Body of pancreas (tissue), 4 donors: ENCODE measurements around the gene TIMM17A. TPM values are rescaled to one million over a fixed set of nuclear protein-coding genes. Genes with fewer than 3 reads are reported as not detected.

ENCODE experiments used
- ATAC-seq: fragments of 150-250 bp; one replicate; pipeline ENCODE4 v1.9.1; 2016
- DNase-seq, 4 donors: peaks; one replicate each; pipeline ENCODE4 v3.0.0-alpha.2; 2019
- H3K27ac ChIP-seq, 4 donors: fragments of 200-600 bp; sonication (generic); 1 replicate in 3 of 4; 2 replicates in 1 of 4; pipeline versions ENCODE4 v1.5.1 to v1.6.1; 2016 to 2019; ENCODE audit warnings: mild to moderate bottlenecking in 1 of 4, mixed read lengths in 1 of 4, moderate library complexity in 1 of 4
- H3K27me3 ChIP-seq, 2 donors: fragments of 200-600 bp; sonication (generic); one replicate each; pipeline ENCODE4 v1.6.0; 2016; ENCODE audit warnings: mild to moderate bottlenecking in 1 of 2
- H3K36me3 ChIP-seq, 2 donors: fragments of 200-600 bp; sonication (generic); replicated peaks in 1 of 2; 2 replicates each; pipeline ENCODE4 v1.5.1; 2016; ENCODE audit warnings: low read depth in 2 of 2; ENCODE audit not compliant: insufficient read depth in 1 of 2
- H3K4me1 ChIP-seq: fragments of 200-600 bp; sonication (generic); one replicate; pipeline ENCODE4 v1.6.0; 2016
- H3K4me3 ChIP-seq, 2 donors: fragments of 200-600 bp; sonication (generic); 1 replicate in 1 of 2; 2 replicates in 1 of 2; pipeline ENCODE4 v1.5.1; 2016 to 2019
- H3K9me3 ChIP-seq, 3 donors: fragments of 200-600 bp; sonication (generic); 1 replicate in 2 of 3; 2 replicates in 1 of 3; pipeline ENCODE4 v1.5.1; 2016
- CTCF ChIP-seq, 7 experiments: fragments of 450-650 bp in 4 of 7; fragments of 200-600 bp in 3 of 7; sonication (generic) in 3 of 7; IDR thresholded peaks; one replicate each; pipeline ENCODE4 v1.5.1; 2016 to 2019; ENCODE audit warnings: antibody characterized with exemption in 7 of 7
- POLR2A ChIP-seq, 3 donors: fragments of 450-650 bp; IDR thresholded peaks; one replicate each; pipeline ENCODE4 v1.6.1; 2016; ENCODE audit warnings: antibody characterized with exemption in 3 of 3, mild to moderate bottlenecking in 2 of 3
- WGBS, 2 donors: methylation state at CpG; one replicate each; pipeline ENCODE4 v1.1.5; 2017; 5-methylcytosine and 5-hydroxymethylcytosine counted together
- intact Hi-C: fragments of 100-400 bp; cut with DNase I; formaldehyde crosslinking; loops from one replicate; pipeline ENCODE4 v1.15.1; 2023
- total RNA-seq, 2 donors: library from RNA; depleted of rRNA; stranded (reverse); fragments of >200 nt; gene quantifications; one replicate each; pipeline ENCODE4 v1.1.0, GENCODE V29; 2016

The TIMM17A gene
- total RNA-seq, 2 donors from 2014 or later: 20.2 to 25.4 TPM

GRCh38 chr1:201964261-201964660 lies 9.0 kb downstream of the TIMM17A start:
- peaks cover 0 to 26% of the 10 kb centered on the region in 2 donors for H3K36me3 ChIP-seq

GRCh38 chr1:201966171-201966570 lies 10.9 kb downstream of the TIMM17A start:
- TF ChIP-seq CTCF (IDR thresholded peaks at IDR 0.05): no peak
- no peak for TF ChIP-seq POLR2A (IDR thresholded peaks at IDR 0.05)
- no peak for ATAC-seq

More at GRCh38 chr1:201964261-201964660, 9.0 kb downstream of the TIMM17A start:
- no peaks in the 10 kb centered on the region for H3K9me3 ChIP-seq
- no peak overlapping the region for H3K4me3 ChIP-seq
- ATAC-seq (no peak), DNase-seq (no peak)
- H3K27me3 ChIP-seq: no peaks in the 10 kb centered on the region
- H3K4me1 ChIP-seq: no peaks in the 10 kb centered on the region
- H3K27ac ChIP-seq: no peak overlapping the region
- 82 to 85% methylated on average over 1 of the region's 1 CpG for WGBS, 2 donors
- intact Hi-C loops: no loop called here
- TF ChIP-seq CTCF (IDR thresholded peaks at IDR 0.05) (no peak), POLR2A (IDR thresholded peaks at IDR 0.05) (no peak)

GRCh38 chr1:201968202-201968925 lies 13.1 kb downstream of the TIMM17A start:
- DNase-seq (no peak), ATAC-seq (no peak)
- Histone ChIP-seq H3K27ac (no peak overlapping the region), H3K27me3 (no peaks in the 10 kb centered on the region), H3K9me3 (no peaks in the 10 kb centered on the region), H3K4me1 (peaks cover 5% of the 10 kb centered on the region), H3K36me3 (peaks cover 0 to 18% of the 10 kb centered on the region in 2 donors), H3K4me3 (no peak overlapping the region)
- no peak for TF ChIP-seq POLR2A (IDR thresholded peaks at IDR 0.05)
- TF ChIP-seq CTCF (IDR thresholded peaks at IDR 0.05): no peak
- intact Hi-C loops: no loop called here
- WGBS, 2 donors: 80 to 87% methylated on average over 16 of the region's 16 CpGs

More at GRCh38 chr1:201966171-201966570, 10.9 kb downstream of the TIMM17A start:
- DNase-seq: no peak
- H3K36me3 ChIP-seq: peaks cover 0 to 28% of the 10 kb centered on the region in 2 donors
- WGBS, 2 donors: 88% methylated on average over 5 of the region's 5 CpGs
- intact Hi-C loops: no loop called here
- H3K9me3 ChIP-seq: no peaks in the 10 kb centered on the region
- H3K27ac ChIP-seq: no peak overlapping the region
- no peak overlapping the region for H3K4me3 ChIP-seq
- H3K27me3 ChIP-seq: no peaks in the 10 kb centered on the region
- peaks cover 5% of the 10 kb centered on the region for H3K4me1 ChIP-seq

GRCh38 chr1:201970334-201971159 lies 15.2 kb downstream of the TIMM17A start:
- DNase-seq: no peak
- H3K9me3 ChIP-seq: no peaks in the 10 kb centered on the region
- 44 to 54% methylated on average over 9 of the region's 9 CpGs for WGBS, 2 donors
- TF ChIP-seq POLR2A (IDR thresholded peaks at IDR 0.05) (no peak), CTCF (IDR thresholded peaks at IDR 0.05) (no peak)
- no peak for ATAC-seq
- no peaks in the 10 kb centered on the region for H3K27me3 ChIP-seq
- peaks cover 5% of the 10 kb centered on the region for H3K4me1 ChIP-seq
- peaks cover 0 to 7% of the 10 kb centered on the region in 2 donors for H3K36me3 ChIP-seq
- intact Hi-C loops: no loop called here
- H3K27ac ChIP-seq: no peak overlapping the region
- no peak overlapping the region for H3K4me3 ChIP-seq
